Muscle of arm (tissue), 12 donors: ENCODE measurements around the gene RSBN1L. TPM values are rescaled to one million over a fixed set of nuclear protein-coding genes. Genes with fewer than 3 reads are reported as not detected.

Source experiments
- DNase-seq: peaks from one replicate; pipeline ENCODE4 v3.0.0-alpha.2; 2013
- polyA plus RNA-seq, 12 donors: library from polyadenylated mRNA; unstranded; fragments of 120-200 nt; gene quantifications; one replicate each; pipeline ENCODE4 v1.2.1, GENCODE V29; 2013; ENCODE audit not compliant: insufficient read length in 12 of 12

RSBN1L gene
- polyA plus RNA-seq, 12 donors: 13.5 to 64.7 (median 20.5) TPM

DNA sequence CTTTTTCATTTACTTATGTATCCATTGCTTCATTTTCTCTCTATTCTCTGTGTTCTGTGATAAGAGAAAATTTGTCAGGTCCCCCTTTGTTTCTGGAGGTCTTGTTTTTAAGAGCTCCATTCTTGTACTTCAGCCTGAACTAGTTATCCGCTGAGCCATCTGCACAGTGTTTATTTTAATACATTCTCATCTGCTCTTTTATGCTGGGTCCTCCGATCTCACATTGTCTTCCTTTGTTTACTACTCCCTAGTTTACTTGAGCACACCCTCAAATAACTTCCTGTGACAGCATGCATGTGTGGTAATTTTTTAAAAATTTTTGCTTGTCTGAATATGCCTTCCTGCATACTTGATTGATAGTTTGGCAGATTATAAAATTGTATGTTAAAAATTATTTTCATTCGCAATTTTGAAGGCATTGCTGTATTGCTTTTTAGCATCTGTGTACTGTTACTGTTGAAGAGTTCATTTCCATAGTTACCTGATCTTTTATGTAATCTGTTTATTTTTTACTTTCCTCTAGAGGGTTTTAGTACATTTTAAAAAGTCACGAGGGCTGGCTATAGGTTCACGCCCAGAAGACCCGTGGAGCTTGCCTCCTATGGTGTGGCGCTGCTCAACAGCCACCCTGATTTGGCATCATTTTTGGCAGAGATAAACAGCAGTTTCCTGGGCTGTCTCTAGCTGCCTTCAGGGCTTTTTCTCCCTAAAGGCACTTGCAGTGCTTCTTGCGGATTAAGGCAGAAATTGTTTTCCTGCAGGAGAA is 31.9 kb downstream of the RSBN1L start:
- DNase-seq: peak; percentile 46

DNA sequence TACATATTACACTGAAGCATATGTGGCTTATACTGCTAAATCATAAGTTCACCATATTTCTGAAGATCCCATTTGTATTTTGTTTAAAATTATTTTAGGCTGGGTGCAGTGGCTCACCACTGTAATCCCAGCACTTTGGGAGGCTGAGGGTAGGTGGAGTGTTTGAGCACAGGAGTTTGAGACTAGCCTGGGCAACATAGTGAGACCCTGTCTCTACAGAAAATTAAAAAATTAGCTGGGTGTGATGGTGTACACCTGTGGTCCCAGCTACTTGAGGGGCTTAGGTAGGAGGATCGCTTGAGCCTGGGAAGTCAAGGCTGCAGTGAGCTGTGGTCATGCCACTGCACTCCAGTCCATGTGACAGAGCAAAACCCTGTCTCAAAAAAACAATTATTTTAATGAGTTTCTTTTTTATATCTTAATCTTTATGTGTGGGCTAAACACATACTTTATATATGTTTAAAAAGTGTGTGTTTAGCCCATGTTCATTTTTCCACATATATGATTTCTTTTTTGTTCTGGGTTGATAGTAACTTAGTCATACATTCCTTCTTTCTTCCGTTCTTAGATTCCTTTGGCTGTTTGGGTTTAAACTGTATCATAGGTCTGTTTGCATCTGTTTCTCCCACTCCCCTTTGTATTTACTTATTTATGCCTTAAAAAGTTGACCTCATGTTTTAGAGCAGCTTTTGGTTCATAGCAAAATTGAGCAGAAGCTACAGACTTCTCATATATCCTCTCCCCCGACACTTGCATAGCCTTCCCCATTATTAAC is 33.5 kb downstream of the RSBN1L start:
- DNase-seq: no peak

DNA sequence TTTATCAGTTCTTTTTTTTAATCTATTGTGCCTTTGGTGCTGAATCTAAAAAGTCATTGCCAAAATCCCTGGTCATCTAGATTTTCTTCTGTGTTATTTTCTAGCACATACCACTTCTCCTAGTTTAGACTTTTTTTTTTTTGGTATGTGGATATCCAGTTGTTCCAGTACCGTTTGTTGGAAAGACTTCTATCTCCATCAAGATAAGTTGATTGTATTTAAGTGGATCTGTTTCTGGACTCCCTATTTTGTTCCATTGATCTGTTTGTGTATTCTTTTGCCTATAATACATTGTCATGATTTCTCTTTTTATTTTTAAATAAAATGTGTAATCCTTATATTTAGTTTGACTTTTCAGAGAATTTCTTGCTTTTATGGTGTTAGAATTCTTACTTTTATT is 35.5 kb downstream of the RSBN1L start:
- DNase-seq: no peak

DNA sequence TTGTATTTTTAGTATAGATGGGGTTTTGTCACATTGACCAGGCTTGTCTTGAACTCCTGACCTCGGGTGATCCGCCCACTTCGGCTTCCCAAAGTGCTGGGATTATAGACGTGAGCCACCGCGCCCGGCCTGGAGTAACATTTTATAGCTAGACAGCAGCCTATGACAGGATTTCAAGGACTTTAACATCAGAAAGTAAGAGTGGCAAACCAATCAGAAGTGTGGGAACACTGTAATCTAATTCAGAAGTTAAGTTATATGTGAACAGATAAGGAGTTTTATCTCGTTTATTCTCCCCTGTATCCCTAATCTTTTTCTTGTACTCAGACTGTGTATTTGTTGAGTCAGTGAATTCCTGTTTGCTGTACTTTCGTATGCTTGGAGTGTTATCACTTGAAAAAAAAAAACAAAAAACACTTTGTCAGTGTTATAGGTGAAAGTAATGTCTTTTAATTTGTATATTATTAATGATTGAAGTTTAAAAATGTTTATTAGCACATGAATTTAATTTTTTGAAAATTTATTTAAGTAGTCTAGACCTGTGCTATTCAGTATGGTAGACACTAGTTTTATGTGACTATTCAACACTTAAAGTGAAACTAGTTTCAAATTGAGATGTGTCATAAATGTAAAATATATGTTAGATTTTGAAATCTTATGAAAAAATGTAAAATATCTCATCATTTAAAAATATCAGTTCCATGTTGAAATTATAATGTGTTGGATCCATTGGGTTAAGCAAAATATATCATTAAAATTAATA is 38.6 kb downstream of the RSBN1L start:
- no peak for DNase-seq

DNA sequence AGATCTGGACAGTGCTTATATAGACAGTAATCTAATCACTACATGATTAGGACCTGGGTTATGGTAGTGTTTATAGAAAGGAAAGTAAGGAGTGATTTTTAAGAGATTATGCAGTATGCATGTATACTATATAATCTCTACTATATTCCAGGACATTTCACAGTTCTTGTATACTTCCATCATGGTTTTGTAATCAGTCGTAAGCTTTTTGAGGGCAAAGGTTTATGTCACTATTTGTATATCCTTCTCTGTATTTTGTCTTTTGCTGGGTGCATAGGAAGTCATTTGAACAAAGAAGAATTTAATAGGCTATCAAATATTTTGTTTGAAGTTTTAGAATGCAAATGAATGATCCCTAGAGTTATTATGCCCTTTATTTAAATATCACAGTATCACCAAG is 39.2 kb downstream of the RSBN1L start:
- no peak for DNase-seq

DNA sequence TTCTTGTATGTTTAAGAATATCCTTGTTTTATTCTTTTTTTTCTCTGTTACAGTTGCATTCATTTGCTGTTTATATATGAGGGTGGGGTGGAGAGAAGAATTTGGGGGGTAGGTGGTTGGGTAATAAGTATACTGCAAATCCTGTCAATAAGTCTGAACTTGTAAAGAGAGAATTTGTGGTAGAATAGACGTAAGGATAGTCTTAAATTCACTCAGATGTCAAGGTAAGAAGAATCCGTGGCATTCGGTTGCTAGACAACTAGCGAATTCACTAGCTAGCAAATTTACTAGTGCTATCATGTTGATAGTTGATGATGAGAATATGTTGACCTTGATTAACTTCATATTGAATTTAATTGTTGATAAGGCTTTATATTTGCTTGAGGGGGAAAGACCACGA is 40.7 kb downstream of the RSBN1L start:
- DNase-seq: no peak

DNA sequence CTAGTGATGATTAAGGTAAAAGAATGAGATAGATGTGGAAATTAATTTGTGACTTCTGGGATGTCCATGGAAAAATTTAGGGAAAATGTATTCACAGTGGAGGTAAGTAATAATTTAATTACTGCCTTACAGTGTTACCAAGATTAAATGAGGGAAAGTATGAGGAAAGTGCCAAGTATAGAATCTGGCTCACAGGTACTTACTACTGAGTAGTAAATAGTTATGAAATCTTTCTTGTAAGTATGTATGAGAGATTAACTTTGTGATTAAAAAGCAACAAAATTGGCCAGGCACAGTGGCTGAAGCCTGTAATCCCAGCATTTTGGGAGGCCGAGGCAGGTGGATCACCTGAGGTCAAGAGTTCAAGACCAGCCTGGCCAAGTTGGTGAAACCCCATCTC is 42.1 kb downstream of the RSBN1L start:
- no peak for DNase-seq

DNA sequence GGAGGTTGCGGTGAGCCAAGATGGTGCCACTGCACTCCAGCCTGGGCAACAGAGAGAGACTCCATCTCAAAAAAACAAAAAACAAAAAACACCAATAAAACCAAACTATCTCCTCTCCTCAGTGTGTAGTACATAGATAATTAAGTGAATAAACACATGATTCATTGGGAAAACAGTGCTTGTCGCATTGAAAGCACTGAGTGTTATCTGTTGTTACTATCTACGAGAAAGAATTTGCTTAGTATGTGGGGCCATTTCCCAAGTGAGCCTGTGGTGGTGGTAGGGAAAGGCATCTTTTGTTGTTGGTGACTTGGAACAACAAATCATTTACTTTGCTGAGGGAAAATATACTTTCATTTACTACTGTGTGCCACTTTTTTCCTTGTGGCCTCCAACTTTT is 42.6 kb downstream of the RSBN1L start:
- no peak for DNase-seq

DNA sequence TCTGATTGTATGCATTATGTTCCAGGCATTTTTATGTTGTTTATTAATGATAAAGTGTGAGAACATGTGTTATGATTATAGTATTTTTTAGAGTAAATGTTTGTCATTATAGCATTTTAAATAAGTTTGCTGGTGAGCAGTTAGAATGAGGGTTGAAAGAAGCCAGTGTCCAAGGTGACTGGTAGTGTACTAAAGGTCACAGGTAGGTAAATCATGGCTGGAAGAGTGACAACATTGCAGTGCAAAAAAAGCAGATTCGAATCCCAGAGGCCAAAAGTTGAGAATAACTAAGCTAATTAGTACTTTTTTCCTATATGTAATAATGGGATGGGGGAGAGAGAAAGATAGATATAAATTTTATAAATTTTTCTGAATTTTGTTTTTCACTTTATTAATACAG is 44.0 kb downstream of the RSBN1L start:
- DNase-seq: no peak

DNA sequence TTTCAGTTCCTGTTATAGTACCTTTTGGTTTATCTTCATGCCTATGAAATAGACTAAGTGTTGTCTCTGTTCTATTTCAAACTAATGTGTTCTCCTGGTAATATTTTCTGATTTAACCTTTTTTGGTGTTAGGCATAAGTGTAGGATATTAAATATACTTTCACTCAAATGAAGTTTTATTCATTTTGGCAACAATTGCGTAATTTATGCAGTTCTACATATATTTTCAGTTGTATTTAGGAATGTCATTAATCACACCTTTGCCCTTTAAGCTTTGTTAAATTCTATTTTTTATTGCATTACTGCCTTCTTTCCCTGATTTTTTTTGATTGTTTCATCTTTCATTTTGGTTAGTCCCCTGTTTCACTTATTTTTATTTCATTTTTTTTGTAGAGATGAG is 47.3 kb downstream of the RSBN1L start:
- no peak for DNase-seq

DNA sequence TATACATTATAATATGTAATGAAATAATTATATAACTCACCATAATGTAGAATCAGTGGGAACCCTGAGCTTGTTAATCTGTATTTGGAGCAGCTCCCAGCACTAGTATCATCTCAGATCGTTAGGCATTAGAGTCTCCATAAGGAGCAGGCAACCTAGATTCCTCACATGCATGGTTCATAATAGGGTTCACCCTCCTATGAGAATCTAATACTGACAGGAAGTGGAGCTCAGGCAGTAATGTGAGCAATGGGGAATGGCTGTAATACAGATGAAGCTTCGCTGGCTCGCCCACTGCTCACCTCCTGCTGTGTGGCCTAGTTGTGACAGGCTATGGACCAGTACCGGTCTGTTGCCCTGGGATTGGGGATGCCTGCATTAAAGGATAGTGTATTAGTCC is 49.5 kb downstream of the RSBN1L start:
- DNase-seq: no peak

DNA sequence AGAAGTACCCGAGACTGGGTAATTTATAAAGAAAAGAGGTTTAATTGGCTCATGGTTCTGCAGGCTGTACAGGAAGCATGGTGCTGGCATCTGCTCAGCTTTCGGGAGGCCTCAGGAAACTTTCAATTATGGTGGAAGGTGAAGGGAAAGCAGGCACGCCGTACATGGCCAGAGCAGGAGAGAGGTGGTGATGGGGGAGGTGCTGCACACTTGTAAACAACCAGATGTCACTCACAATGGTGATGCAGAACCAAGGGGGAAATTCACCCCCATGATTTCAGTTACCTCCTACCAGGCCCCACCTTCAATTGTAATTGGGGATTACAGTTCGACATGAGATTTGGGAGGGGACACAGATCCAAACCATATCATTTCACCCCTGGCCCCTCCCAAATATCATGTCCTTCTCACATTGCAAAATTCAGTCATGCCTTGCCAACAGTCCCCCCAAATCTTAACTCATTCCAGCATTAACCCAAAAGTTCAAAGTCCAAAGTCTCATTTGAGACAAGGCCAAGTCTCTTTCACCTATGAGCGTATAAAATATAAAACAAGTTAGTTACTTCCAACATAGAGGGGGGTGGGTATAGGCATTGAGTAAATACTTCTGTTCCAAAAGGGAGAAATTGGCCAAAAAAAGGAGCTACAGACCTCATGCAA is 50.0 kb downstream of the RSBN1L start:
- no peak for DNase-seq

DNA sequence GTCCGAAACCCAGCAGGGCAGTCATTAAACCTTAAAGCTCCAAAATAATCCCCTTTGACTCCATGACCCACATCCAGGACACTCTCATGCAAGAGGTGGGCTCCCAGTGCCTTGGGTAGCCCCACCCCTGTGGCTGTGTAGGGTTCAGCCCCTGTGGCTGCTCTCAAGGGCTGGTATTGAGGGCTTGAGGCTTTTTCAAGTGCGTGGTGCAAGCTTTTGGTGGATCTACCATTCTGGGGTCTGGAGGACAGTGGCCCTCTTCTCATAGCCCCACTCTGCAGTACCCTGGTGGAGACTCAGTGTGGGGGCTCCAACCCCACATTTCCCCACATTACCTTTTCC is 50.5 kb downstream of the RSBN1L start:
- no peak for DNase-seq

DNA sequence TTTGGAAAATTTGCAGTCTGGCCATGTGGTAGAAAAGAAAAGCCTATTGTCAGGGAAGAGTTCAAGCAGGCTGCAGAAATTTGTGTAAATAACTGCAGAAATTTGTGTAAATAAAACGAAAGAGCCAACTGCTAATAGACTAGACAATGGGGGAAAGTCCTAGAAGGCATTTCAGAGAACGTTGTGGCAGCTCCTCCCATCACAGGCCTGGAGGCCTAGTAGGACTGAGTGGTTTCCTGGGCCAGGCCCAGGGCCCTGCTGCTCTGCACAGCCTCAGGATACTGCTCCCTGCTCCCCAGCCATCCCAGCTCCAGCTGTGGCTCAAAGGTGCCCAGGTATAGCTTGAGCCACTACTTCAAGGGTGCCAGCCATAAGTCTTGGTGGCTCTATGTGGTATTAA is 50.9 kb downstream of the RSBN1L start:
- no peak for DNase-seq

DNA sequence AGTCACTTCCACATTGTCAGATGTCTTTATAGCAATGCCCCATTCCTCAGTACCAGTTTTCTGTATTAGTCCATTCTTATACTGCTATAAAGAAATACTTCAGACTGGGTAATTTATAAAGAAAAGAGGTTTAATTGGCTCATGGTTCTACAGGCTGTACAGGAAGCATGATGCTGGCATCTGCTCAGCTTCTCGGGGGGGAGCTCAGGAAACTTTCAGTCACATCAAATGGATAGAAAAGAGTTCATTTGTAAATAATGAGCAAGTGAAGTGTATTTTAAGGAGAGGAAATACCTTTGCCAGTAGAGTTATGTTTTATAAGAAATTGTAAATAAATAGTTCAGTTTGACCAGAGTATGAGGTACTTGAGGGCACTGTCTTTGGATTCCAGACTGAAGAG is 51.5 kb downstream of the RSBN1L start:
- no peak for DNase-seq

DNA sequence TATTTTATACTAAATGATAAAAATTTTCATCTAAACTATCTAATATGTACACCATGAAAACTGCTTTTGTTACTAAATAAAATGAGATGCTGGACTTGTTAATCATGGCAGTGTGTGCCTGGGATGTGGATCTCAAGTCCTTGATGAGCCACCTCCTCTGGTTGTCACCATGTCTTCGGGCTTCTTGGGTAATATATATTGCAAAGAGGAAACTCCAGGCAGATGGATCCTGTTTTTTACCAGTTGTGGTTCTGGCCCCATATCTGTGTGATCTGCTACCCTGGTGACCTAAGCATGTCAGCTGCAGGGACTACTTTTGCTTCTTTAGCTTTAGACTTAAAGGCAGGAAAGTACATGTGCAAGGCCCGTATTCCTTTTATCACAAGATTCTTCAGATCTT is 55.8 kb downstream of the RSBN1L start:
- DNase-seq: no peak

DNA sequence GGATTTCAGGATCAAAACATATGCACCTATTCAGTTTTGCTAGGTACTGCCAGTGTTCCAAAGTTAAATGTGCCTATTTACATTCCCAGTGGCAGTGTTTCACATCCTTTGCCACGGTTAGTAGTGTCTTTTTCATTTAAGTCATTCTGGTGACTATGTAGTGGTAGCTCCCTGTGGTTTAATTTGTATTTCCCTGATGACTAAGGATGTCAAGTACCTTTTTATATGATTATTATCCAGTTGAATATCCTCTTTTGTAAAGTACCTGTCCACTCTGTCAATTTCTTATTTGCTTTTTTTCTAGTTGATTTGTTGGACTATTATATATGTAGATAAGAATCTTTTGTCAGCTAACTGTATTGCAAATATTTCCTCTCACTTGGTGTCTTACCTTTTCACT is 56.9 kb downstream of the RSBN1L start:
- DNase-seq: no peak

DNA sequence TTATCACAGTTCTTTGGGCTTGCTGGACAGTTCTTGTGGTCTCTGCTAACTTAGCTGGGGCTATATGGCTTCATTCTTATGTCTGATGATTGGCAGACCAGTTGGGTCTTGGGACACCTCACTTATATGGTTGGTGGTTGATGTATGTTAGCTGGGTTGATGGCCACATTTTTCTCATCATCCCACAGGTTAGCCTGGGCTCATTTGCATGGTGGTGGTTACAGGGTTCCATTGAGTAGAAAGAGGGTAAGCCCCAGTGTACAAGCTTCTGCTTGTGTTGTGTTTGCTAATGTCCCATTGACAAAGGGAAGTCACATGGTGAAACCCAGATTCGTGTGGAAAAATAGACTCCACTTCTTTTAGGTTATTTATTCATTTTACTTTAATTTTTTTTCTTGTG is 61.3 kb downstream of the RSBN1L start:
- no peak for DNase-seq

DNA sequence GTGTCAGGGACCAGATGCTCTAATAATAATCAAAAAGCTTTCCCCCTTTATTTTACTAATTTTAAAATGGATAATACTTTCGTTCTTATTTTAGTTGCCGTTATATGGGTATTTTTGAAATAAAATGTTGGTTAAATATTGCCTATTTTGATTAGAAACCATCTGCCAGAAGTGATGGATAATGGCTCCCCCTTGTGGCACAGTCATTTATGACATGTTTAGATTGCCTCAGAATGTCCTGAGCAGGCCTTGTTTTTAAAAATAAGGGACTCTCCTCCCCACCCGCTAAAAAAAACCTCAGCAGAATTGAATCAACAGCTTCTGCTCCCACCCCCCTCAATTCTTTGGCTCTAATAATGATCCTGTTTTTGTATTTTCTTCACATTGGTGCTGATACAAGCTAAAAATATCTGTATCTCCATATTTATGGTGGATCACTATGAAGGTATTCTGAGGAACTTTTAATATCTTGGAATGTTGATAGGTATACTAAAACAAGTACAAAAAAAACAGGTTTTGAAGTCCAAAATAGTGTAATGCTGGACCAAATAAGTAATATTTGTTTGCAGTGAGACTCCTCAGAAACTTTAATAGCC is 63.1 kb downstream of the RSBN1L start:
- DNase-seq: peak; percentile 82

DNA sequence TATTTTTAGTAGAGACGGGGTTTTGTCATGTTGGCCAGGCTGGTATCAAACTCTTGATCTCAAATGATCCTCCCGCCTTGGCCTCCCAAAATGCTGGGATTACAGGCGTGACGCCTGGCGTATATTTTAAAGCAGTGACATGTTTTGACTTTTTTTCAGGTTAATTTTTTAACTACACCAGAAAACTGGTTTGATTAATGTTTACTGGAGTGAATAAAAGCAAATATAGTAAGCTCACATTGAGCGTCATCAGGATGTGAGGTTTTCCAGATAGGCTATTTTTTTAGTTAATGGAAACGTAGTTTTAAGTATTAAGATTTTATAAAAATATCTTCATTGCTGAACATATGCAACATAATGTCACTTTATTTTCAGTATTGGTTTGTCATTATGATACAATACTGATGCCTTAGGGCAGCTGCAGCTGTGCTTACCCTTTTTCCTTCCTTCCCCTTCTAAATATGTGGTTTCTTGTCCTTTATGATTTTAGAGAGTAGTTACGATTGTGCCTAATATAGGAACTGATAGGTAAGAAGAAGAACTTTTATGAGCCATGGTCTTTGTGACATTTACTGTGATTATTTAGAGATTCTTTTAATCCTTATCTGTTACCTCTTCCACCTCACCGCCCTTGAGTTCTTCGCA is 64.7 kb downstream of the RSBN1L start:
- no peak for DNase-seq

DNA sequence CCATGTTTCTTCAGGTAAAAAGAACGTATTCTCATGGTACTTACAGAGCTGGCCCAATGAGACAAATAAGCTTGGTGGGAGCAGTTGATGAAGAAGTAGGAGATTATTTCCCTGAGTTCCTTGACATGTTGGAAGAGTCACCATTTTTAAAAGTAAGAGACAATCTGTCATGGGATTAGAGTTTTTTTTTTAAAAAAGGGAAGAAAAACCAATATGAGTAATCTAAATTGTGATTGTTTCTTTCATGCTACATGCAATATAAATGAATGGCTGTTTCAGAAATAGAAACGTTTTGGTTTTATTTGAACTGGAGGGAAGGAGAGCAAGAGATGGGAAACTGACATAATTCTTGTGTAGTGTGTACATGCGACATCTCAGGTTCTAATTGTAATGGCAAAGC is 69.2 kb downstream of the RSBN1L start:
- DNase-seq: no peak
